CD14-positive monocyte (primary cell): ENCODE measurements around the gene GNRH2. TPM values are rescaled to one million over a fixed set of nuclear protein-coding genes. Genes with fewer than 3 reads are reported as not detected.

Experiments
- DNase-seq, 3 donors: peaks; one replicate each; pipeline ENCODE4 v3.0.0-alpha.2; 2011 to 2022
- H2AFZ ChIP-seq: 2 replicates; pipeline ENCODE4 v1.6.0; 2012; ENCODE audit warnings: mild to moderate bottlenecking, low read depth, low read length, inconsistent platforms; ENCODE audit not compliant: insufficient read depth, poor library complexity, severe bottlenecking
- H3K27ac ChIP-seq, 2 donors: 1 replicate in 1 of 2; 2 replicates in 1 of 2; pipeline ENCODE4 v1.5.1; 2012 to 2013; ENCODE audit warnings: low read length in 2 of 2, control low read depth in 1 of 2, inconsistent platforms in 1 of 2, low read depth in 1 of 2, mild to moderate bottlenecking in 1 of 2
- H3K27me3 ChIP-seq, 2 donors: one replicate each; pipeline versions ENCODE4 v1.6.0 to v1.6.1; 2011 to 2013; ENCODE audit warnings: low read length in 2 of 2; ENCODE audit not compliant: control insufficient read depth in 2 of 2, insufficient read depth in 2 of 2
- H3K36me3 ChIP-seq, 2 donors: replicated peaks in 1 of 2; 1 replicate in 1 of 2; 2 replicates in 1 of 2; pipeline versions ENCODE4 v1.5.1 to v1.6.1; 2012 to 2013; ENCODE audit warnings: low read length in 2 of 2, control low read depth in 1 of 2, inconsistent platforms in 1 of 2, mild to moderate bottlenecking in 1 of 2; ENCODE audit not compliant: insufficient read depth in 2 of 2, control insufficient read depth in 1 of 2
- H3K4me1 ChIP-seq, 2 donors: 1 replicate in 1 of 2; 2 replicates in 1 of 2; pipeline versions ENCODE4 v1.5.1 to v1.6.1; 2012 to 2013; ENCODE audit warnings: low read length in 2 of 2, control low read depth in 1 of 2, inconsistent platforms in 1 of 2, mild to moderate bottlenecking in 1 of 2, moderate library complexity in 1 of 2; ENCODE audit not compliant: insufficient read depth in 2 of 2, control insufficient read depth in 1 of 2
- H3K4me2 ChIP-seq: replicated peaks from 2 replicates; pipeline ENCODE3; 2012; ENCODE audit warnings: low read length, moderate library complexity, mild to moderate bottlenecking; ENCODE audit not compliant: poor library complexity, severe bottlenecking; ENCODE audit errors: extremely low read depth
- H3K4me3 ChIP-seq, 3 experiments: fragments of 200-600 bp in 1 of 3; sonication (generic) in 1 of 3; replicated peaks in 1 of 3; 1 replicate in 2 of 3; 2 replicates in 1 of 3; pipeline ENCODE4 v1.5.1; 2011 to 2013; ENCODE audit warnings: low read length in 3 of 3, mild to moderate bottlenecking in 3 of 3, control low read depth in 2 of 3, low read depth in 2 of 3, inconsistent platforms in 1 of 3, moderate library complexity in 1 of 3
- H3K79me2 ChIP-seq: 2 replicates; pipeline ENCODE4 v1.6.0; 2012; ENCODE audit warnings: mild to moderate bottlenecking, control low read depth, inconsistent platforms, low read length, moderate library complexity; ENCODE audit not compliant: insufficient read depth
- H3K9ac ChIP-seq: 2 replicates; pipeline ENCODE4 v1.6.0; 2017; ENCODE audit warnings: low read length, mild to moderate bottlenecking; ENCODE audit not compliant: insufficient read depth, poor library complexity, severe bottlenecking
- H3K9me3 ChIP-seq, 2 donors: replicated peaks in 1 of 2; 1 replicate in 1 of 2; 2 replicates in 1 of 2; pipeline versions ENCODE4 v1.5.1 to v1.6.1; 2012 to 2013; ENCODE audit warnings: low read length in 2 of 2, control low read depth in 1 of 2; ENCODE audit not compliant: control insufficient read depth in 1 of 2, insufficient read depth in 1 of 2
- H4K20me1 ChIP-seq: 2 replicates; pipeline ENCODE4 v1.6.0; 2012; ENCODE audit warnings: mild to moderate bottlenecking, low read length, control low read depth, moderate library complexity; ENCODE audit not compliant: insufficient read depth
- H3K27ac Mint-ChIP-seq, 7 donors: one replicate each; pipeline ENCODE4 v1.8.0; 2020; ENCODE audit warnings: mild to moderate bottlenecking in 7 of 7, mixed read lengths in 7 of 7, moderate library complexity in 6 of 7, inconsistent platforms in 2 of 7
- H3K27me3 Mint-ChIP-seq, 3 donors: one replicate each; pipeline ENCODE4 v1.8.0; 2021 to 2022; ENCODE audit warnings: low read depth in 3 of 3, mild to moderate bottlenecking in 3 of 3, mixed read lengths in 3 of 3, moderate library complexity in 3 of 3, inconsistent platforms in 1 of 3
- H3K36me3 Mint-ChIP-seq, 2 donors: one replicate each; pipeline ENCODE4 v1.8.0; 2020; ENCODE audit warnings: mixed read lengths in 2 of 2, inconsistent platforms in 1 of 2, mild to moderate bottlenecking in 1 of 2
- H3K4me1 Mint-ChIP-seq: one replicate; pipeline ENCODE4 v1.8.0; 2020; ENCODE audit warnings: mild to moderate bottlenecking, mixed read lengths
- H3K4me3 Mint-ChIP-seq, 2 donors: one replicate each; pipeline ENCODE4 v1.8.0; 2020; ENCODE audit warnings: mild to moderate bottlenecking in 2 of 2, mixed read lengths in 2 of 2, moderate library complexity in 1 of 2
- H3K9me3 Mint-ChIP-seq, 7 donors: one replicate each; pipeline ENCODE4 v1.8.0; 2020 to 2022; ENCODE audit warnings: mixed read lengths in 7 of 7, mild to moderate bottlenecking in 6 of 7, moderate library complexity in 6 of 7, inconsistent platforms in 2 of 7
- WGBS: methylation state at CpG from one replicate; pipeline ENCODE4 v1.1.5; 2013; ENCODE audit warnings: missing lambda C conversion rate; ENCODE audit not compliant: insufficient coverage; 5-methylcytosine and 5-hydroxymethylcytosine counted together
- intact Hi-C, 2 donors: fragments of 100-400 bp; cut with micrococcal nuclease; formaldehyde crosslinking; loops; one replicate each; pipeline versions ENCODE4 v1.15.0 to v1.15.1; 2023
- polyA plus RNA-seq, 3 donors: library from polyadenylated mRNA; depleted of rRNA in 1 of 3; unstranded in 2 of 3; stranded (reverse) in 1 of 3; fragments of 300-500 nt in 2 of 3; fragments of >200 nt in 1 of 3; fragmentation: Illumina TruSeq in 2 of 3; gene quantifications; 1 replicate in 2 of 3; 2 replicates in 1 of 3; pipeline ENCODE4 v1.2.3, GENCODE V29; 2012 to 2021
- TF ChIP-seq, protein P1 (sequence below): fragments of 200-600 bp; IDR thresholded peaks from one replicate; pipeline ENCODE4 v1.8.0; 2022; ENCODE audit warnings: antibody characterized with exemption, mild to moderate bottlenecking

The GNRH2 gene
- polyA plus RNA-seq, 3 donors = not detected

DNA sequence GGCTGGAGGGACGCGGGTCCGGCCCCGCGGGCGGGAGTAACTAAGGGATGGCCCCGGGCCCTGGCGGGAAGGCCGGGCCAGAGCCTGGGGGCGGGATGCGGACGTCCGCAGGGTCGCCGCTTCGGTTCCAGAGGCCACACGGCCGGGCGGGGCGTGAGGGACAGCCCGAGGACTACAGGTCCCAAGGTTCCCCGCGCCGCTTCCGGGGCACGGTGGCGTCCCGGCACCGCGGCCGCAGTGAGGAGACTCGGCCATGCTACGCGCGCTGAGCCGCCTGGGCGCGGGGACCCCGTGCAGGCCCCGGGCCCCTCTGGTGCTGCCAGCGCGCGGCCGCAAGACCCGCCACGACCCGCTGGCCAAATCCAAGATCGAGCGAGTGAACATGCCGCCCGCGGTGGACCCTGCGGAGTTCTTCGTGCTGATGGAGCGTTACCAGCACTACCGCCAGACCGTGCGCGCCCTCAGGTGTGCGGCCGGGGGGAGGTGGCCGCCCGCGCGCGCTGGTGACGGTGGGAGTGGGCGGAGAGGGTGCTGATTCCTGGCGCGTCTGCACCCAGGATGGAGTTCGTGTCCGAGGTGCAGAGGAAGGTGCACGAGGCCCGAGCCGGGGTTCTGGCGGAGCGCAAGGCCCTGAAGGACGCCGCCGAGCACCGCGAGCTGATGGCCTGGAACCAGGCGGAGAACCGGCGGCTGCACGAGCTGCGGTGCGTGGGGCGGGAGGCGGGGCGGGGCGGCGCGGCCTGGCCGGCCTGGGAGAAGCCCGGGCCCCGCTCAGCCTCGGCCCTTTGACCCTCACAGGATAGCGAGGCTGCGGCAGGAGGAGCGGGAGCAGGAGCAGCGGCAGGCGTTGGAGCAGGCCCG, 2.6 kb downstream of the GNRH2 start, which contains the start of gene MRPS26:
TSS of gene MRPS26 (plus strand) at position 237 of the 861 bp plus-strand sequence. CDS start at position 254, 17 bp downstream.
- peaks cover 7% of the 10 kb centered on the region for H3K79me2 ChIP-seq
- H3K9me3 ChIP-seq = no peaks in the 10 kb centered on the region
- H3K27ac Mint-ChIP-seq = peak within 1 kb of the TSS; percentile 85 to 96 (median 92)
- H3K9ac ChIP-seq = peak within 1 kb of the TSS; percentile 80
- peaks cover 19% of the 10 kb centered on the region for H3K4me1 Mint-ChIP-seq
- DNase-seq = peak; percentile 71 to 78 (median 75)
- H3K4me3 ChIP-seq = peak within 1 kb of the TSS; percentile 65 to 97 (median 88)
- peak within 1 kb of the TSS; percentile 99 for H3K4me2 ChIP-seq
- no peaks in the 10 kb centered on the region for H3K27me3 ChIP-seq
- intact Hi-C loops = loop anchor here in 1 of 2 donors (5.0 kb wide), 1 partner anchor 156 kb away; the partner anchor contains the start of gene DDRGK1
- H3K4me3 Mint-ChIP-seq = peak within 1 kb of the TSS; percentile 82 to 87
- H3K36me3 ChIP-seq = peaks cover 20 to 40% of the 10 kb centered on the region in 2 donors
- no peaks in the 10 kb centered on the region for H4K20me1 ChIP-seq
- H3K4me1 ChIP-seq = peaks cover 16 to 26% of the 10 kb centered on the region in 2 donors
- WGBS = under 1% methylated on average over 104 of the region's 104 CpGs
- no peaks in the 10 kb centered on the region for H3K9me3 Mint-ChIP-seq
- peaks cover 1 to 3% (median 2%) of the 10 kb centered on the region in 3 donors for H3K27me3 Mint-ChIP-seq
- peaks cover 36 to 40% of the 10 kb centered on the region in 2 donors for H3K36me3 Mint-ChIP-seq
- TF ChIP-seq, protein P1, sequence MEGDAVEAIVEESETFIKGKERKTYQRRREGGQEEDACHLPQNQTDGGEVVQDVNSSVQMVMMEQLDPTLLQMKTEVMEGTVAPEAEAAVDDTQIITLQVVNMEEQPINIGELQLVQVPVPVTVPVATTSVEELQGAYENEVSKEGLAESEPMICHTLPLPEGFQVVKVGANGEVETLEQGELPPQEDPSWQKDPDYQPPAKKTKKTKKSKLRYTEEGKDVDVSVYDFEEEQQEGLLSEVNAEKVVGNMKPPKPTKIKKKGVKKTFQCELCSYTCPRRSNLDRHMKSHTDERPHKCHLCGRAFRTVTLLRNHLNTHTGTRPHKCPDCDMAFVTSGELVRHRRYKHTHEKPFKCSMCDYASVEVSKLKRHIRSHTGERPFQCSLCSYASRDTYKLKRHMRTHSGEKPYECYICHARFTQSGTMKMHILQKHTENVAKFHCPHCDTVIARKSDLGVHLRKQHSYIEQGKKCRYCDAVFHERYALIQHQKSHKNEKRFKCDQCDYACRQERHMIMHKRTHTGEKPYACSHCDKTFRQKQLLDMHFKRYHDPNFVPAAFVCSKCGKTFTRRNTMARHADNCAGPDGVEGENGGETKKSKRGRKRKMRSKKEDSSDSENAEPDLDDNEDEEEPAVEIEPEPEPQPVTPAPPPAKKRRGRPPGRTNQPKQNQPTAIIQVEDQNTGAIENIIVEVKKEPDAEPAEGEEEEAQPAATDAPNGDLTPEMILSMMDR = no peak
- peak within 1 kb of the TSS; percentile 99 for H2AFZ ChIP-seq
- peak within 1 kb of the TSS; percentile 65 to 87 for H3K27ac ChIP-seq

DNA sequence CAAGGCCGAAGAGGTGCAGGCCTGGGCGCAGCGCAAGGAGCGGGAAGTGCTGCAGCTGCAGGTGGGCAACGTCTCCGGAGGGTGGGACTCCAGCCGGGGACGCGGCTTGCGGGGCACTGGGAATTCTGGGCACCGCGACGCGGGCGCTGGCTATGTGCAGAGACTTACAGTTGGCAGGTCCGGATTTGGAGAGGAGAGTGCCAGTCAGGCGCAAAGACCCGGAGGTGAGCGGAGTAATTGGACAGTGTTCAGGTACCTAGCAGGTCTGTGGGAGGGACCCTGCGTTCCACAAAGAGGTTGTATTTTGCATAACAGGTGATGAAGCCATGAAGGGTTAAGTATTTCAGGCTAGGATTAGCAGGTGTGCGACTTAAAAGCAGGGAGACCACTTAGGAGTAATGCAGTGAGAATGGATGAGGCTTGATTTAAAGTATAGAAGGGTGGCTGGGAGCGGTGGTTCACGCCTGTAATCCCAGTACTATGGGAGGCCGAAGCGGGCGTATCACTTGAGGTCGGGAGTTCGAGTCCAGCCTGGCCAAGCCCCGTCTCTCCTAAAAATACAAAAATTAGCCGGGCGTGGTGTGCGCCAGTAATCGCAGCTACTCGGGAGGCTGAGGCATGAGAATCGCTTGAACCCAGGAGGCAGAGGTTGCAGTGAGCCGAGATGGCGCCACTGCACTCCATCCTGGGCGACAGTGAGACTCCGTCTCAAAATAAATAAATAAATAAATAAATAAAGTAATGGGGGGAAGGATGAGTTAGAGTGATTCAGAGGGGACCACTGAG, 3.4 kb downstream of the GNRH2 start:
- peaks cover 16 to 26% of the 10 kb centered on the region in 2 donors for H3K4me1 ChIP-seq
- H3K36me3 ChIP-seq = peaks cover 20 to 38% of the 10 kb centered on the region in 2 donors
- no peaks in the 10 kb centered on the region for H3K27me3 ChIP-seq
- WGBS = 47% methylated on average over 35 of the region's 39 CpGs
- intact Hi-C loops = loop anchor here in 1 of 2 donors (5.0 kb wide), 1 partner anchor 155 kb away; the partner anchor contains the start of gene DDRGK1
- Mint-ChIP-seq H3K9me3 (no peaks in the 10 kb centered on the region), H3K4me1 (peaks cover 19% of the 10 kb centered on the region), H3K27me3 (peaks cover 0 to 2% (median 1%) of the 10 kb centered on the region in 3 donors), H3K36me3 (peaks cover 31 to 35% of the 10 kb centered on the region in 2 donors), H3K27ac (peak overlapping the region in 5 of 7 donors; percentile 21 to 70 (median 35)), H3K4me3 (peak overlapping the region; percentile 80 to 87)
- peaks cover 7% of the 10 kb centered on the region for H3K79me2 ChIP-seq
- H3K4me2 ChIP-seq = peak overlapping the region; percentile 99
- no peaks in the 10 kb centered on the region for H3K9me3 ChIP-seq
- peak overlapping the region; percentile 80 for H3K9ac ChIP-seq
- TF ChIP-seq, protein P1 = no peak
- no peaks in the 10 kb centered on the region for H4K20me1 ChIP-seq
- peak overlapping the region; percentile 99 for H2AFZ ChIP-seq
- H3K27ac ChIP-seq = no peak overlapping the region
- peak overlapping the region; percentile 65 to 97 (median 88) for H3K4me3 ChIP-seq
- no peak for DNase-seq
